Activated naive CD8-positive, alpha-beta T cell treated with anti-CD3 and anti-CD28 coated beads, Interleukin-2, amount 50 U/mL, for 24 hours (primary cell): ENCODE measurements around the gene POLR1H.

Source experiments
- ATAC-seq: fragments of 150-1000 bp; cut with Tn5 transposase; one replicate; pipeline ENCODE4 v1.10.0; 2021
- DNase-seq: peaks from one replicate; pipeline ENCODE4 v3.0.0; 2021
- H3K27ac Mint-ChIP-seq: one replicate; pipeline ENCODE4 v1.8.0; 2021; ENCODE audit warnings: mild to moderate bottlenecking, mixed read lengths
- H3K27me3 Mint-ChIP-seq: one replicate; pipeline ENCODE4 v1.8.0; 2021; ENCODE audit warnings: mixed read lengths
- H3K36me3 Mint-ChIP-seq: one replicate; pipeline ENCODE4 v1.8.0; 2021; ENCODE audit warnings: low read depth, mixed read lengths
- H3K4me1 Mint-ChIP-seq: one replicate; pipeline ENCODE4 v1.8.0; 2021; ENCODE audit warnings: mixed read lengths
- H3K4me3 Mint-ChIP-seq: one replicate; pipeline ENCODE4 v1.8.0; 2021; ENCODE audit warnings: mild to moderate bottlenecking, moderate library complexity, mixed read lengths
- H3K9me3 Mint-ChIP-seq: one replicate; pipeline ENCODE4 v1.8.0; 2021; ENCODE audit warnings: mixed read lengths

Gene POLR1H

GRCh38 chr6:30071081-30071818, 10.2 kb downstream of the POLR1H start:
- Mint-ChIP-seq H3K27me3 (peaks cover 55% of the 10 kb centered on the region), H3K9me3 (no peaks in the 10 kb centered on the region), H3K4me3 (no peak overlapping the region), H3K4me1 (peaks cover 47% of the 10 kb centered on the region), H3K36me3 (peaks cover 26% of the 10 kb centered on the region), H3K27ac (no peak overlapping the region)
- ATAC-seq (no peak), DNase-seq (peak; percentile 25)

- Mint-ChIP-seq H3K9me3 (no peaks in the 10 kb centered on the region), H3K4me3 (no peak overlapping the region), H3K4me1 (peaks cover 48% of the 10 kb centered on the region), H3K36me3 (peaks cover 25% of the 10 kb centered on the region), H3K27ac (no peak overlapping the region), H3K27me3 (peaks cover 61% of the 10 kb centered on the region)
- ATAC-seq, result no peak
- DNase-seq, result no peak
Measured at GRCh38 chr6:30071858-30072257, 10.8 kb downstream of the POLR1H start.

- DNase-seq (no peak), ATAC-seq (no peak)
- Mint-ChIP-seq H3K4me1 (peaks cover 39% of the 10 kb centered on the region), H3K27ac (no peak overlapping the region), H3K36me3 (peaks cover 16% of the 10 kb centered on the region), H3K4me3 (no peak overlapping the region), H3K27me3 (peaks cover 73% of the 10 kb centered on the region), H3K9me3 (no peaks in the 10 kb centered on the region)
Measured at GRCh38 chr6:30073489-30074235, 12.6 kb downstream of the POLR1H start.

GRCh38 chr6:30074331-30075093, 13.4 kb downstream of the POLR1H start:
- peaks cover 39% of the 10 kb centered on the region for H3K4me1 Mint-ChIP-seq
- DNase-seq (no peak), ATAC-seq (no peak)
- H3K4me3 Mint-ChIP-seq, result peak overlapping the region; percentile 48
- H3K27me3 Mint-ChIP-seq, result peaks cover 75% of the 10 kb centered on the region
- peaks cover 12% of the 10 kb centered on the region for H3K36me3 Mint-ChIP-seq
- H3K9me3 Mint-ChIP-seq, result no peaks in the 10 kb centered on the region
- H3K27ac Mint-ChIP-seq, result no peak overlapping the region

- Mint-ChIP-seq H3K4me3 (peak within 1 kb of the TSS; percentile 48), H3K27me3 (peaks cover 73% of the 10 kb centered on the region), H3K36me3 (peaks cover 5% of the 10 kb centered on the region), H3K9me3 (no peaks in the 10 kb centered on the region), H3K4me1 (peaks cover 37% of the 10 kb centered on the region), H3K27ac (no peak within 1 kb of the TSS)
- DNase-seq (no peak), ATAC-seq (no peak)
Measured at GRCh38 chr6:30075094-30075789, 14.2 kb downstream of the POLR1H start, which contains the start of gene RNF39. Gene RNF39 (minus strand): TSS chr6:30075769. CDS start chr6:30075585, 184 bp downstream.

- Mint-ChIP-seq H3K4me1 (peaks cover 31% of the 10 kb centered on the region), H3K9me3 (no peaks in the 10 kb centered on the region), H3K36me3 (no peaks in the 10 kb centered on the region), H3K27me3 (peaks cover 68% of the 10 kb centered on the region), H3K4me3 (no peak overlapping the region), H3K27ac (no peak overlapping the region)
- DNase-seq, result no peak
- no peak for ATAC-seq
Measured at GRCh38 chr6:30075790-30076732, 15.0 kb downstream of the POLR1H start.

GRCh38 chr6:30077218-30077617, 16.2 kb downstream of the POLR1H start:
- Mint-ChIP-seq H3K4me3 (no peak overlapping the region), H3K36me3 (no peaks in the 10 kb centered on the region), H3K9me3 (no peaks in the 10 kb centered on the region), H3K27me3 (peaks cover 60% of the 10 kb centered on the region), H3K27ac (no peak overlapping the region), H3K4me1 (peaks cover 26% of the 10 kb centered on the region)
- ATAC-seq, result no peak
- no peak for DNase-seq

- no peaks in the 10 kb centered on the region for H3K4me1 Mint-ChIP-seq
- no peak overlapping the region for H3K27ac Mint-ChIP-seq
- H3K9me3 Mint-ChIP-seq, result no peaks in the 10 kb centered on the region
- ATAC-seq (no peak), DNase-seq (no peak)
- H3K36me3 Mint-ChIP-seq, result no peaks in the 10 kb centered on the region
- no peak overlapping the region for H3K4me3 Mint-ChIP-seq
- peaks cover 50% of the 10 kb centered on the region for H3K27me3 Mint-ChIP-seq
Measured at GRCh38 chr6:30087876-30088275, 26.8 kb downstream of the POLR1H start.

GRCh38 chr6:30091577-30092381, 30.7 kb downstream of the POLR1H start:
- DNase-seq (no peak), ATAC-seq (no peak)
- H3K4me3 Mint-ChIP-seq, result no peak overlapping the region
- no peaks in the 10 kb centered on the region for H3K4me1 Mint-ChIP-seq
- no peak overlapping the region for H3K27ac Mint-ChIP-seq
- peaks cover 49% of the 10 kb centered on the region for H3K27me3 Mint-ChIP-seq
- no peaks in the 10 kb centered on the region for H3K9me3 Mint-ChIP-seq
- H3K36me3 Mint-ChIP-seq, result no peaks in the 10 kb centered on the region

GRCh38 chr6:30092852-30093543, 31.9 kb downstream of the POLR1H start:
- Mint-ChIP-seq H3K27me3 (peaks cover 49% of the 10 kb centered on the region), H3K9me3 (no peaks in the 10 kb centered on the region), H3K36me3 (no peaks in the 10 kb centered on the region), H3K27ac (no peak overlapping the region), H3K4me3 (no peak overlapping the region), H3K4me1 (peaks cover 6% of the 10 kb centered on the region)
- ATAC-seq (no peak), DNase-seq (no peak)

GRCh38 chr6:30093951-30094661, 33.0 kb downstream of the POLR1H start:
- no peak for ATAC-seq

GRCh38 chr6:30096829-30097228, 35.8 kb downstream of the POLR1H start:
- H3K4me3 Mint-ChIP-seq, result no peak overlapping the region
- H3K4me1 Mint-ChIP-seq, result peaks cover 30% of the 10 kb centered on the region
- no peaks in the 10 kb centered on the region for H3K36me3 Mint-ChIP-seq
- no peak for ATAC-seq
- H3K27me3 Mint-ChIP-seq, result peaks cover 55% of the 10 kb centered on the region
- no peaks in the 10 kb centered on the region for H3K9me3 Mint-ChIP-seq
- no peak overlapping the region for H3K27ac Mint-ChIP-seq
- no peak for DNase-seq

More at GRCh38 chr6:30093951-30094661, 33.0 kb downstream of the POLR1H start:
- no peak for DNase-seq
- Mint-ChIP-seq H3K36me3 (no peaks in the 10 kb centered on the region), H3K9me3 (no peaks in the 10 kb centered on the region), H3K4me3 (no peak overlapping the region), H3K4me1 (peaks cover 12% of the 10 kb centered on the region), H3K27ac (no peak overlapping the region), H3K27me3 (peaks cover 53% of the 10 kb centered on the region)
